Measurements from ENCODE around the gene EIF4EBP2.

Gene EIF4EBP2

GRCh38 chr10:70404036-70404786 is at the start of gene EIF4EBP2:
Gene EIF4EBP2 (plus strand): TSS chr10:70404145. CDS start chr10:70404402, 257 bp downstream.
- no peaks in the 10 kb centered on the region for H3K9me3 Mint-ChIP-seq
- H3K4me3 Mint-ChIP-seq: peak within 1 kb of the TSS; percentile 96
- ATAC-seq (peak; percentile 96), DNase-seq (peak; percentile 100)
- peaks cover 7% of the 10 kb centered on the region for H3K36me3 Mint-ChIP-seq (ENCODE audit: low read depth)
- peaks cover 51% of the 10 kb centered on the region for H3K4me1 Mint-ChIP-seq
- H3K27me3 Mint-ChIP-seq: no peaks in the 10 kb centered on the region
- H3K27ac Mint-ChIP-seq: peak within 1 kb of the TSS; percentile 91

DNA sequence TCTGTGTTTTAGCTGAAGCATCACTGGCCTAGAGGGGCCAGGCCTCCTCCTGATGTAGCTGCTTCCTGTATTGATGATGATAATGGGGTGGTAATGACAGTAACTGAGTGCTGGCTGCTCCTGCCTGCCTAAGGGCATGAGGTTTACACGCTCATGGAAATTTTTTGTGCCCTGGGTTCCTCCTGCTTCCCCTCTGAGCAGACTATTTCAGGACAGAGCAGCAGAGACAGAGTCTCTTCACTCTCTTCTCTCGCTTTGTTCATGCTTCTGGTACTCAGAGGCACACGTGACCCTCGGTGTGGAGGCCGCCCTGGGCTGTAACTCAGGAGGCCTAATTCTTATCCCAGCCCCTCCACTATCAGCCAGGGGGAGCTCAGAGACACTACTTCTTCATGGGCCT is 49.4 kb upstream of the EIF4EBP2 start:
- no peak overlapping the region for H3K4me3 Mint-ChIP-seq
- no peak for ATAC-seq
- H3K4me1 Mint-ChIP-seq: peaks cover 29% of the 10 kb centered on the region
- no peaks in the 10 kb centered on the region for H3K27me3 Mint-ChIP-seq
- peak overlapping the region; percentile 53 for H3K27ac Mint-ChIP-seq
- H3K9me3 Mint-ChIP-seq: no peaks in the 10 kb centered on the region
- no peak for DNase-seq
- H3K36me3 Mint-ChIP-seq (ENCODE audit: low read depth): no peaks in the 10 kb centered on the region

- Mint-ChIP-seq H3K36me3 (ENCODE audit: low read depth) (no peaks in the 10 kb centered on the region), H3K9me3 (no peaks in the 10 kb centered on the region), H3K4me1 (peaks cover 29% of the 10 kb centered on the region), H3K27ac (peak overlapping the region; percentile 71), H3K27me3 (no peaks in the 10 kb centered on the region), H3K4me3 (peak overlapping the region; percentile 62)
- ATAC-seq (peak; percentile 52), DNase-seq (peak; percentile 42)
Measured at GRCh38 chr10:70355051-70356021, 48.6 kb upstream of the EIF4EBP2 start.

GRCh38 chr10:70357565-70357964 is 46.4 kb upstream of the EIF4EBP2 start:
- Mint-ChIP-seq H3K27ac (peak overlapping the region; percentile 19), H3K36me3 (ENCODE audit: low read depth) (no peaks in the 10 kb centered on the region), H3K4me1 (peaks cover 29% of the 10 kb centered on the region), H3K9me3 (no peaks in the 10 kb centered on the region), H3K4me3 (no peak overlapping the region), H3K27me3 (no peaks in the 10 kb centered on the region)
- DNase-seq (no peak), ATAC-seq (no peak)

DNA sequence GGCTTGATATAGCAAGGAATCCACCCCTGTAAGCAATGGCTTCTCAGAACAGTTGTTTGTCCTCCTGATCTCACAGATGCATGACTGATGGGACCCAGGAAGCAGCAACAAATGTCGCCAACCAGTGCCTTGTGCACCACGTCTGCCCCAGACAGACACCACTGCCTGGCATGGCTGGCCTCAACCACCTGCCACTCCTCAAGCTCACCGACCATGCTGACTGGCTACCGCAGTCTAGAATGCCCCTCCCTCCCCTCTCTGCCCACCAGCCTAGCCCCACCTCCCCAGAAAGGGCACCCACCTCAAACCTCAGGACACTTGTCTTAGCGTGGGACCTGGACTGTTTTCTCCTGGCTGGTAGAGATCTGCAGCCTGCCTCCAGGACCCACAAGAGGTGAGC is 45.5 kb upstream of the EIF4EBP2 start:
- no peaks in the 10 kb centered on the region for H3K27me3 Mint-ChIP-seq
- H3K36me3 Mint-ChIP-seq (ENCODE audit: low read depth): no peaks in the 10 kb centered on the region

GRCh38 chr10:70359017-70359550 is 44.9 kb upstream of the EIF4EBP2 start:
- H3K4me3 Mint-ChIP-seq: no peak overlapping the region
- peaks cover 29% of the 10 kb centered on the region for H3K4me1 Mint-ChIP-seq
- H3K9me3 Mint-ChIP-seq: no peaks in the 10 kb centered on the region
- ATAC-seq (no peak), DNase-seq (no peak)
- no peaks in the 10 kb centered on the region for H3K27me3 Mint-ChIP-seq
- no peak overlapping the region for H3K27ac Mint-ChIP-seq
- H3K36me3 Mint-ChIP-seq (ENCODE audit: low read depth): no peaks in the 10 kb centered on the region

More for the DNA sequence above, 45.5 kb upstream of the EIF4EBP2 start:
- H3K27ac Mint-ChIP-seq: no peak overlapping the region
- peaks cover 27% of the 10 kb centered on the region for H3K4me1 Mint-ChIP-seq
- no peak overlapping the region for H3K4me3 Mint-ChIP-seq
- no peaks in the 10 kb centered on the region for H3K9me3 Mint-ChIP-seq
- DNase-seq: no peak
- no peak for ATAC-seq

- ATAC-seq: no peak
- Mint-ChIP-seq H3K9me3 (no peaks in the 10 kb centered on the region), H3K4me3 (no peak overlapping the region)
Measured at GRCh38 chr10:70360215-70360614, 43.7 kb upstream of the EIF4EBP2 start.

GRCh38 chr10:70362328-70362727 is 41.6 kb upstream of the EIF4EBP2 start:
- Mint-ChIP-seq H3K9me3 (no peaks in the 10 kb centered on the region), H3K27ac (no peak overlapping the region), H3K4me1 (peaks cover 13% of the 10 kb centered on the region), H3K4me3 (no peak overlapping the region), H3K36me3 (ENCODE audit: low read depth) (no peaks in the 10 kb centered on the region), H3K27me3 (no peaks in the 10 kb centered on the region)
- no peak for DNase-seq
- no peak for ATAC-seq

More at GRCh38 chr10:70360215-70360614, 43.7 kb upstream of the EIF4EBP2 start:
- H3K36me3 Mint-ChIP-seq (ENCODE audit: low read depth): no peaks in the 10 kb centered on the region
- DNase-seq: no peak
- peaks cover 30% of the 10 kb centered on the region for H3K4me1 Mint-ChIP-seq
- H3K27ac Mint-ChIP-seq: peak overlapping the region; percentile 39
- H3K27me3 Mint-ChIP-seq: no peaks in the 10 kb centered on the region

GRCh38 chr10:70363292-70363691 is 40.7 kb upstream of the EIF4EBP2 start:
- Mint-ChIP-seq H3K4me3 (no peak overlapping the region), H3K27ac (no peak overlapping the region), H3K9me3 (no peaks in the 10 kb centered on the region), H3K27me3 (no peaks in the 10 kb centered on the region), H3K4me1 (peaks cover 9% of the 10 kb centered on the region), H3K36me3 (ENCODE audit: low read depth) (no peaks in the 10 kb centered on the region)
- ATAC-seq (no peak), DNase-seq (no peak)

DNA sequence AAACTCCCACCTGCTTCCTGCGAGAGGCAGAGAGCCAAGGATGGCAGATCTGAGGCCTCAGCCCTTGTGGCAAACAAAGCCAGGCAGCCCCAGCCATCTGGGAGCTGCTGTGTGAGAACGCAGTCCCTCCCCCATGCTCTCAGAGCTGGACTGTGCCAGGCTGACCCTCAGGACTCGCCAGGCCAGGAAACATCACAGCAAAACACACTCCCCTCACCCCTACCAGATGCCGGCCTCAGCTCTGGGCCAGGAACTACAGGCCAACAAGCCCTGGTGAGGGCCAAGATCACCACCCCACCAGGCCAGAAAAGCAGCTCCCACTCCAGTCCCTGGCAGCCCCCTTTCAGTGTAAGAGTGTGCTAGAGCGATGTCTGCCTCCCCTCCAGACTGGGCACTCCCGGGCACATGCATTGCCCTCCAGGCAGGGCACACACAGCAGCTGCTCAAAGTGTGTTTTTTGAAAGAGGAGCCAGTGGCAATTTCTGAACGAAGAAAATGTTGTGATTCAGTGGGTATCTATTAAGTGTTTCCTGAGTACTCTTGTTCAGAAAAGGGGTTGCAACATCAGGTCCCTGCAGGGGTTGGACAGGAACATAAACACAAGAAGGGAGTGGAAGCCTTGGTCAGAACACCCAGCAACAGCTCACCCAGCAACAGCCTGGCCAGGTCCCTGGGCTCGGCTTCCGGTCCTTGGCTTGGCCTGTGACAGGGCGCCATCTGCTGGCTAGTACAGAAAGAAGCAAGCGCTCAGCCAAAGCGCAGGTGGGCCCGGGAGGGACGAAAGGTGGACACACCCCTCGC is 39.8 kb upstream of the EIF4EBP2 start:
- H3K36me3 Mint-ChIP-seq (ENCODE audit: low read depth): no peaks in the 10 kb centered on the region
- peaks cover 9% of the 10 kb centered on the region for H3K4me1 Mint-ChIP-seq
- no peak overlapping the region for H3K27ac Mint-ChIP-seq
- ATAC-seq (peak; percentile 93), DNase-seq (peak; percentile 87)
- no peak overlapping the region for H3K4me3 Mint-ChIP-seq
- no peaks in the 10 kb centered on the region for H3K9me3 Mint-ChIP-seq
- no peaks in the 10 kb centered on the region for H3K27me3 Mint-ChIP-seq

DNA sequence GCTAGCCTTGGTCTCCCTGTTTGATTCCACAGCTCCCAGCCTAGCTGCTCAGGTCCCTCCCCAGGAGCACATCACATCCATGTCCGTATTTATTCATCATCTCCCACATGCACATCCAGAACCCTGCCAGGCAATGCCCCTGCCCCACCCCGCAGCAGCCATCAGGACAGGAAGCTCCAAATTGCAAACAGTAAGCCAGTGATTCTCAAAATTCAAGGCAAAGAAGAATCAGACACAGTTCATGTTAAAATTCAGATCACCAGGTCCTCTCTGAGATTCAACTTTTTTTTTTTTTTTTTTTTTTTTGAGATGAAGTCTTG is 39.2 kb upstream of the EIF4EBP2 start:
- no peaks in the 10 kb centered on the region for H3K36me3 Mint-ChIP-seq (ENCODE audit: low read depth)
- ATAC-seq (no peak), DNase-seq (no peak)
- H3K4me3 Mint-ChIP-seq: no peak overlapping the region
- H3K27me3 Mint-ChIP-seq: no peaks in the 10 kb centered on the region
- no peak overlapping the region for H3K27ac Mint-ChIP-seq
- H3K9me3 Mint-ChIP-seq: no peaks in the 10 kb centered on the region
- peaks cover 9% of the 10 kb centered on the region for H3K4me1 Mint-ChIP-seq

DNA sequence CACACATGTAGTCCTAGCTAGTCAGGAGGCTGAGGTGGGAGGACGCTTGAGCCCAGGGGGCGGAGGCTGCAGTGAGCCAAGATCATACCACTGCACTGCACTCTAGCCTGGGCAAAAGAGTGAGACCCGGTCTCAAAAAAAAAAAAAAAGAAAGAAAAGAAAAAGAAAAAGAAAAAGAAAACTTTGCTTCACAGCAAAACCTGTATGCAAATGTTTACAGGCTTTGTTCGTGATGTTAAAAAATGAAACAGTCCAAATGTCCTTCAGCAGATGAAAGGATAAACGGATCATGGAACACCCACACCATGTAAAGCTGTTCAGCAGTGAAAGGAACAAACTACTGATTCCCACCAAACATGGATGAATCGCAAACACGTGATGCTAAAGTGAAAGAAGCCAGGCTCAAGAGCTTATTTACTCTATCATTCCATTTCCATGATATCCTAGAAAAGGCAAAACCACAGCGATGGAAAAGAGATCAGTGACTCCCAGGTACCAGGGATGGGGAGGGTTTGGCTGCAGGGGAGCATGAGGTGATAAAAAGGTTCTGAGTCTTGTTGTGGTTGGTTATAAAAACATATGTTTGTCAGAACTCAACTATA is 36.6 kb upstream of the EIF4EBP2 start:
- Mint-ChIP-seq H3K4me1 (peaks cover 9% of the 10 kb centered on the region), H3K36me3 (ENCODE audit: low read depth) (no peaks in the 10 kb centered on the region), H3K4me3 (no peak overlapping the region), H3K27me3 (no peaks in the 10 kb centered on the region), H3K27ac (no peak overlapping the region), H3K9me3 (no peaks in the 10 kb centered on the region)
- ATAC-seq (no peak), DNase-seq (no peak)

- DNase-seq: no peak
- Mint-ChIP-seq H3K4me3 (no peak overlapping the region), H3K36me3 (ENCODE audit: low read depth) (no peaks in the 10 kb centered on the region), H3K9me3 (no peaks in the 10 kb centered on the region), H3K27ac (no peak overlapping the region), H3K27me3 (no peaks in the 10 kb centered on the region), H3K4me1 (peaks cover 9% of the 10 kb centered on the region)
- no peak for ATAC-seq
Measured at GRCh38 chr10:70368774-70369482, 35.0 kb upstream of the EIF4EBP2 start.
